ENCODE data around the gene RAB30. TPM values are rescaled to one million over a fixed set of nuclear protein-coding genes. Genes with fewer than 3 reads are reported as not detected.

The RAB30 gene
- total and polyA plus RNA-seq, 9 donors, result 6.8 to 30.4 (median 22.7) TPM

DNA sequence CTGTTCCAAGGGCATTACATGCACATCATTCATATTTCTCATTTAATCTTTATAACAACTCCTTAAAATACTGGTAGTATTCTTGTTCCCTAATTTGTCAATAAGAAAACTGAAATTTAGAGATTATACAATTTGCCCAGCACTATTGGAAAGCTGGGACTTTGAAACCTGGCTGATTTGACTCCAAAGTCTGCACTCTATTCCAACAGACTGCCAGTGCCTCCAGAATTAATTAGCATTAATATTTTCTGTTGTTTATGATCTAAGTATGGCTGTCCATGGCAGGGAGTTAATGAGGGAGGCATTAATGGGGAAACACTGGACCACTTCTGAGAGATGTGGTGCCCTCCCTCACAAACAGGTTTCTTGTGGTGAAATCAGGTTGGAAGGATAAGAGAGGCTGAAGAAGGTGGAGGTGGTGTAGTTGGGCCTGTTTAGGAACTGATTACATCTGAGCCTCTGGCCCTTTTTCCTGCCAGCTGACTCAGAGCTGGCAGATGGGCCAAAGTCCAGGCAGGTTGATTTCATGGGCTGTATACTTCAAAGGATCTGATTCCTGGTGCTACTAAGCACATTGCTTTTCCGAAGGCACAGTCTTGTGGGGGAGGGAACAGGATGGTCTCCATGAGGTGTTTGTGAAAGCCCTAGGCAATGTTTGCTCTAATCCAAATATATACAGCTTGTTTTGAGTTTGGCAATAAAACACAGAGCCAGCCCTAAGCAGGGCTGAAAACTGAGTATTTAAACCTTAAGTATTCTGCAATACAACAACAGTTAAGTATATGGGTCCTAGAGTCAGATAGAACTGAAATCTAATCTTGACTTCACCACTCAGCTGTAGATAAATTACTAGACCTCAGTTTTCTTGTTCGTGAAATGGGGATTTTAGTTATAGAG is 21.0 kb upstream of the RAB30 start:
- Histone ChIP-seq H3K27ac (no peak overlapping the region), H3K9me3 (no peaks in the 10 kb centered on the region), H3K27me3 (no peaks in the 10 kb centered on the region), H3K4me1 (ENCODE audit: insufficient read depth) (peaks cover 3% of the 10 kb centered on the region), H3K4me3 (no peak overlapping the region), H3K36me3 (no peaks in the 10 kb centered on the region)
- TF ChIP-seq, protein P1, sequence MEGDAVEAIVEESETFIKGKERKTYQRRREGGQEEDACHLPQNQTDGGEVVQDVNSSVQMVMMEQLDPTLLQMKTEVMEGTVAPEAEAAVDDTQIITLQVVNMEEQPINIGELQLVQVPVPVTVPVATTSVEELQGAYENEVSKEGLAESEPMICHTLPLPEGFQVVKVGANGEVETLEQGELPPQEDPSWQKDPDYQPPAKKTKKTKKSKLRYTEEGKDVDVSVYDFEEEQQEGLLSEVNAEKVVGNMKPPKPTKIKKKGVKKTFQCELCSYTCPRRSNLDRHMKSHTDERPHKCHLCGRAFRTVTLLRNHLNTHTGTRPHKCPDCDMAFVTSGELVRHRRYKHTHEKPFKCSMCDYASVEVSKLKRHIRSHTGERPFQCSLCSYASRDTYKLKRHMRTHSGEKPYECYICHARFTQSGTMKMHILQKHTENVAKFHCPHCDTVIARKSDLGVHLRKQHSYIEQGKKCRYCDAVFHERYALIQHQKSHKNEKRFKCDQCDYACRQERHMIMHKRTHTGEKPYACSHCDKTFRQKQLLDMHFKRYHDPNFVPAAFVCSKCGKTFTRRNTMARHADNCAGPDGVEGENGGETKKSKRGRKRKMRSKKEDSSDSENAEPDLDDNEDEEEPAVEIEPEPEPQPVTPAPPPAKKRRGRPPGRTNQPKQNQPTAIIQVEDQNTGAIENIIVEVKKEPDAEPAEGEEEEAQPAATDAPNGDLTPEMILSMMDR (IDR thresholded peaks at IDR 0.05), result no peak
- TF ChIP-seq EP300 (IDR thresholded peaks at IDR 0.05) (no peak), POLR2A (IDR thresholded peaks at IDR 0.05) (no peak)
- 48 to 56% (median 48%) methylated on average over 2 of the region's 2 CpGs for WGBS, 3 donors
- DNase-seq, result no peak
- intact Hi-C loops (cut with DNase I), result no loop called here

DNA sequence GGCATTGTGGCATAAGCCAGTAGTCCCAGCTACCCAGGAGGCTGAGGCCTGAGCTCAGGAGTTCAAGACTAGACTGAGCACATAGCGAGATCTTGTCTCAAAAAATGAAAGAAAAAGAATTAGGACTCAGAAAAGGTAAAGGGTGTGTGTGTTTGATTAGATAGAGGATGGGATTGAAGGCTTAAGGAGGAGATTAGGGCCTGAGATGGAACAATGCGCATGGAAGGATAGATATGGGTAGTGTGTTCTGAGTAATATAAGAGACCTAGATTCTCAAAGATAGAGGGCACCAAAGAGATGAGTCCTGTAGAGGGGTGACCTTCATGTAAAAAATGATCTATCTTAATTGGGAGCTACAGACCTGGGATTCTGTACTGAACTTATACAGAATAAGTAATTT is 17.3 kb upstream of the RAB30 start:
- Histone ChIP-seq H3K4me1 (ENCODE audit: insufficient read depth) (peaks cover 5% of the 10 kb centered on the region), H3K36me3 (no peaks in the 10 kb centered on the region), H3K27ac (no peak overlapping the region), H3K27me3 (no peaks in the 10 kb centered on the region), H3K9me3 (no peaks in the 10 kb centered on the region), H3K4me3 (no peak overlapping the region)
- 90 to 94% (median 91%) methylated on average over 2 of the region's 2 CpGs for WGBS, 3 donors
- intact Hi-C loops (cut with DNase I), result loop anchor here in 1 of 4 donors (10.0 kb wide), 2 partner anchors 66 to 184 kb away; partner anchors contain the start of genes DDIAS, PCF11 and PRCP
- DNase-seq, result no peak
- TF ChIP-seq, protein P1 (IDR thresholded peaks at IDR 0.05), result no peak
- TF ChIP-seq POLR2A (IDR thresholded peaks at IDR 0.05) (no peak), EP300 (IDR thresholded peaks at IDR 0.05) (no peak)

DNA sequence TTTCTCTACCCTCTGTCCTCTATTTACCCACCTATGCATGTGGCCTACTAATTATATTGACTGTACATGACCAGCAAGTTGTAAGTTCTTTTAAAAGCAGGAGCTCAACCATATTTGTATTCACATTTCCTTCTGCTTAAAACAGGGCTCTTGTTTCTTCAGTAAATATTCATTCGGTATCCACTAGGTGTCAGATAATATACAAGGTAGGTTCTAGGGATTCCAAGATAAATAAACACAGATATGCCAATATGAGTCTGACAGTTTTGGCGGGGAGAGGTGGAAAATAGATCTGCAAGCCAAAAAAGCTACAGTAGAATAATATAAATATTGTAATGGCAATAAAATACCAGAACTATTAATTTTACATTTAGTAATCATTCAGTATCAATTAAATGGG is 15.3 kb upstream of the RAB30 start:
- no peaks in the 10 kb centered on the region for H3K27me3 ChIP-seq
- H3K9me3 ChIP-seq, result no peaks in the 10 kb centered on the region
- no peak for DNase-seq
- intact Hi-C loops (cut with DNase I), result loop anchor here in 1 of 4 donors (10.0 kb wide), 2 partner anchors 68 to 182 kb away; partner anchors contain the start of genes DDIAS, PCF11 and PRCP
- 1 to 9% (median 7%) methylated on average over 2 of the region's 2 CpGs for WGBS, 3 donors
- H3K36me3 ChIP-seq, result no peaks in the 10 kb centered on the region
- H3K27ac ChIP-seq, result no peak overlapping the region
- TF ChIP-seq POLR2A (IDR thresholded peaks at IDR 0.05) (no peak), EP300 (IDR thresholded peaks at IDR 0.05) (no peak)
- TF ChIP-seq, protein P1 (IDR thresholded peaks at IDR 0.05), result no peak
- H3K4me3 ChIP-seq, result no peak overlapping the region
- H3K4me1 ChIP-seq (ENCODE audit: insufficient read depth), result peaks cover 5% of the 10 kb centered on the region

DNA sequence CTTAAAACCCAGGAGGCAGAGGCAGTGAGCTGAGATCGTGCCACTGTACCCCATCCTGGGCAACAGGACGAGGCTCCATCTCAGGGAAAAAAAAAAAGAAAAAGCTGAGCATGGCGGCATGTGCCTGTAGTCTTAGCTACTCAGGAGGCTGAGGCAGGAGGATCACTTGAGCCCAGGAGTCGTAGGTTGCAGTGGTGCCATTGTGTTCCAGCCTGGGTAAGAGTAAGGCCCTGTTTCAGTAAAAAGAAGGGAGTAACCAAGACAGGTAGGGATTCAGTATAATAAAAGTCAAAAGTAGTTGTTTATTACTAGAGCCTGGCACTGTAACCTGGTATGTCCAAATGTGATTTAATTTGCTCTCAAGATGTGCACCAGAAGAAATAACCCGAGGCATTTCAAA is 8.1 kb upstream of the RAB30 start:
- 71 to 80% (median 79%) methylated on average over 5 of the region's 5 CpGs for WGBS, 3 donors
- no peaks in the 10 kb centered on the region for H3K36me3 ChIP-seq
- no peaks in the 10 kb centered on the region for H3K4me1 ChIP-seq (ENCODE audit: insufficient read depth)
- H3K4me3 ChIP-seq, result no peak overlapping the region
- DNase-seq, result no peak
- no peak overlapping the region for H3K27ac ChIP-seq
- no peaks in the 10 kb centered on the region for H3K9me3 ChIP-seq
- H3K27me3 ChIP-seq, result no peaks in the 10 kb centered on the region
- TF ChIP-seq POLR2A (IDR thresholded peaks at IDR 0.05) (no peak), EP300 (IDR thresholded peaks at IDR 0.05) (no peak)
- TF ChIP-seq, protein P1 (IDR thresholded peaks at IDR 0.05), result no peak
- intact Hi-C loops (cut with DNase I), result loop anchor here in 2 of 4 donors (10.0 kb wide), 3 partner anchors 75 to 175 kb away; partner anchors contain the start of genes DDIAS (in 1 of the 2), PCF11 (in 1 of the 2) and PRCP (in 1 of the 2)
